HepG2 (cell line): ENCODE data around the gene DGCR2. TPM values are rescaled to one million over a fixed set of nuclear protein-coding genes. Genes with fewer than 3 reads are reported as not detected.

ENCODE experiments used
- ATAC-seq: fragments of 200-7000 bp; cut with Tn5 transposase; 3 replicates; pipeline ENCODE4 v1.9.1; 2020; ENCODE audit warnings: mild to moderate bottlenecking, moderate library complexity
- BruUV-seq: library from RNA; stranded (reverse); fragments of 400-500 nt; replicated peaks from 2 replicates; lab custom pipeline; 2021; lab: Mats Ljungman, UMichigan
- CTCF ChIA-PET: fragments of 300-600 bp; formaldehyde crosslinking; extraction: SDS; loops from one replicate; lab custom pipeline; 2021; ENCODE audit warnings: low total read pairs, inconsistent platforms, low intra/inter-chr PET ratio; lab: Yijun Ruan, JAX
- POLR2A ChIA-PET: fragments of 350-600 bp; sonication (Branson Sonifier 250); formaldehyde crosslinking; loops from one replicate; lab custom pipeline; 2020; ENCODE audit warnings: antibody characterized with exemption, inconsistent platforms; lab: Yijun Ruan, JAX
- DNase-seq: peaks from one replicate; pipeline ENCODE4 v3.0.0-alpha.2; 2015; ENCODE audit warnings: low spot score
- FAIRE-seq: peaks from 3 replicates; lab custom pipeline; 2011; peaks lifted over from hg19 to GRCh38; lab: Jason Lieb, UNC
- H2AFZ ChIP-seq: one replicate; pipeline ENCODE4 v1.6.1; 2011; ENCODE audit warnings: low read length, inconsistent platforms
- H3K27ac ChIP-seq: fragments of 300-600 bp; 3 replicates; pipeline ENCODE4 v1.8.0; 2011; ENCODE audit warnings: mixed run types, mild to moderate bottlenecking, mixed read lengths, low read length, inconsistent platforms; ENCODE audit not compliant: insufficient read depth; ENCODE audit errors: extremely low read length
- H3K27me3 ChIP-seq, 2 experiments: fragments of 200-600 bp in 1 of 2; 2 replicates in 1 of 2; 3 replicates in 1 of 2; pipeline versions ENCODE4 v1.6.0 to v1.8.0; 2011; ENCODE audit warnings: low read length in 2 of 2, mild to moderate bottlenecking in 2 of 2, moderate library complexity in 2 of 2, inconsistent platforms in 1 of 2; ENCODE audit not compliant: insufficient read depth in 2 of 2, control insufficient read depth in 1 of 2
- H3K36me3 ChIP-seq, 2 experiments: fragments of 200-600 bp in 1 of 2; replicated peaks in 1 of 2; 2 replicates in 1 of 2; 3 replicates in 1 of 2; pipeline versions ENCODE4 v1.5.1 to v1.8.0; 2011; ENCODE audit warnings: low read length in 2 of 2, inconsistent platforms in 1 of 2; ENCODE audit not compliant: insufficient read depth in 2 of 2, control insufficient read depth in 1 of 2
- H3K4me1 ChIP-seq: 2 replicates; pipeline ENCODE4 v1.5.1; 2012; ENCODE audit warnings: low read length, inconsistent platforms; ENCODE audit not compliant: insufficient read depth
- H3K4me2 ChIP-seq: 2 replicates; pipeline ENCODE4 v1.6.0; 2011; ENCODE audit warnings: low read depth, low read length, inconsistent platforms
- H3K4me3 ChIP-seq, 3 experiments: fragments of 200-600 bp in 1 of 3; sonication (generic), shearing (Covaris generic) in 1 of 3; replicated peaks in 1 of 3; 2 replicates each; pipeline ENCODE4 v1.5.1; 2011 to 2016; ENCODE audit warnings: low read length in 3 of 3, inconsistent platforms in 2 of 3, low read depth in 2 of 3, mild to moderate bottlenecking in 2 of 3, control low read depth in 1 of 3, mixed read lengths in 1 of 3; ENCODE audit not compliant: insufficient read depth in 1 of 3
- H3K79me2 ChIP-seq: one replicate; pipeline ENCODE4 v1.6.1; 2011; ENCODE audit warnings: low read length, inconsistent platforms; ENCODE audit not compliant: insufficient read depth
- H3K9ac ChIP-seq: 2 replicates; pipeline ENCODE4 v1.6.0; 2011; ENCODE audit warnings: mild to moderate bottlenecking, low read depth, low read length, inconsistent platforms; ENCODE audit not compliant: insufficient read depth
- H3K9me3 ChIP-seq: 2 replicates; pipeline ENCODE4 v1.5.1; 2012; ENCODE audit warnings: mild to moderate bottlenecking, low read length
- H4K20me1 ChIP-seq: 2 replicates; pipeline ENCODE4 v1.6.0; 2011; ENCODE audit warnings: inconsistent platforms, mild to moderate bottlenecking, low read length, moderate library complexity; ENCODE audit not compliant: insufficient read depth
- MXD3 ChIP-seq: IDR thresholded peaks from 2 replicates; pipeline ENCODE4 v1.6.1; 2016; ENCODE audit warnings: mild to moderate bottlenecking, missing biosample characterization, missing genetic modification reagents
- PCBP2 ChIP-seq: fragments of 200-400 bp; formaldehyde crosslinking; optimal IDR thresholded peaks from 2 replicates; pipeline ENCODE3; 2018; ENCODE audit warnings: low read length, low read depth; ENCODE audit not compliant: poor library complexity, severe bottlenecking
- PTBP1 ChIP-seq: fragments of 200-400 bp; formaldehyde crosslinking; IDR thresholded peaks from 2 replicates; pipeline ENCODE4 v1.6.1; 2018; ENCODE audit warnings: low read length, low read depth; ENCODE audit not compliant: poor library complexity, severe bottlenecking
- SP140L ChIP-seq: sonication (generic); formaldehyde crosslinking; IDR thresholded peaks from 2 replicates; pipeline ENCODE4 v1.4.0; 2020; ENCODE audit warnings: missing genetic modification reagents, borderline replicate concordance
- ZNF414 ChIP-seq: sonication (generic); formaldehyde crosslinking; IDR thresholded peaks from 2 replicates; pipeline ENCODE4 v1.5.0; 2020; ENCODE audit warnings: missing genetic modification reagents
- ZNF761 ChIP-seq: sonication (generic); formaldehyde crosslinking; conservative IDR thresholded peaks from 2 replicates; pipeline ENCODE4 v1.4.0; 2020; ENCODE audit warnings: mild to moderate bottlenecking, missing genetic modification reagents
- WGBS: methylation state at CpG from one replicate; pipeline ENCODE4 v1.1.6; 2017; ENCODE audit warnings: low lambda C conversion rate; 5-methylcytosine and 5-hydroxymethylcytosine counted together
- in situ Hi-C: cut with HindIII; loops from 2 replicates; pipeline ENCODE4 v1.10.0; 2017; ENCODE audit warnings: low pct_unique_long_range_greater_than_20kb; ENCODE audit not compliant: extremely low pct_ligation_motif_present
- intact Hi-C: fragments of 100-400 bp; cut with micrococcal nuclease; formaldehyde crosslinking; loops from one replicate; pipeline ENCODE4 v1.10.0; 2022; ENCODE audit not compliant: unreplicated experiment
- polyA plus RNA-seq, 8 experiments: library from polyadenylated mRNA; depleted of rRNA in 3 of 8; stranded (reverse) in 7 of 8; unstranded in 1 of 8; fragments of >200 nt; fragmentation: Illumina TruSeq in 4 of 8; extraction: Trizol in 4 of 8; gene quantifications; 2 replicates each; pipeline versions ENCODE4 v1.2.1 to v1.2.3, GENCODE V29; 2011 to 2016; ENCODE audit warnings: low read depth in 4 of 8, missing spikeins in 1 of 8, mixed read lengths in 1 of 8; ENCODE audit not compliant: insufficient read depth in 1 of 8
- total RNA-seq, 5 experiments: library from RNA; depleted of rRNA; stranded (reverse); fragments of >200 nt; fragmentation: Illumina TruSeq; extraction: Trizol; gene quantifications; 2 replicates each; pipeline ENCODE4 v1.2.3, GENCODE V29; 2016; ENCODE audit warnings: low read depth in 1 of 5

DGCR2 gene
- total and polyA plus RNA-seq, 2 of the 13 experiments (the other 11 are each of a cell fraction or from before 2014, with no cell fraction given): 23.1 to 35.3 TPM

GRCh38 chr22:19018256-19018655, 104.0 kb downstream of the DGCR2 start (continued):
- TF ChIP-seq ZNF414 (CRISPR knock-in tag) (no peak), ZNF761 (CRISPR knock-in tag) (no peak)

- H3K79me2 ChIP-seq: no peaks in the 10 kb centered on the region
- DNase-seq: no peak
- intact Hi-C loops: no loop called here
- peaks cover 0 to 18% of the 10 kb centered on the region in 2 experiments; a peak in 3 of 5 replicates for H3K27me3 ChIP-seq
- no TSS peak for BruUV-seq
- no peak overlapping the region for H3K4me2 ChIP-seq
- FAIRE-seq: no peak
- H3K27ac ChIP-seq: no peak overlapping the region
- no peak overlapping the region for H2AFZ ChIP-seq
- H4K20me1 ChIP-seq: no peaks in the 10 kb centered on the region
- CTCF ChIA-PET: no interaction called here
- no peak overlapping the region for H3K9ac ChIP-seq
- POLR2A ChIA-PET: no interaction called here
- in situ Hi-C loops: no loop called here
- TF ChIP-seq PCBP2 (no peak), PTBP1 (no peak), SP140L (no peak), MXD3 (CRISPR knock-in tag) (no peak)
- no peaks in the 10 kb centered on the region for H3K36me3 ChIP-seq
- H3K4me1 ChIP-seq: no peaks in the 10 kb centered on the region
- no peak overlapping the region for H3K4me3 ChIP-seq
- no peak for ATAC-seq
- H3K9me3 ChIP-seq: no peaks in the 10 kb centered on the region
- WGBS: 62% methylated on average over 10 of the region's 15 CpGs
These were observed 106.0 kb downstream of the DGCR2 start for GRCh38 chr22:19016081-19016766.
